Astrocyte of the spinal cord (primary cell): ENCODE results near the gene SPPL3.

Experiments
- DNase-seq: peaks from one replicate; pipeline ENCODE4 v3.0.0; 2011; ENCODE audit warnings: low read depth, low spot score
- H3K4me3 ChIP-seq: 2 replicates; pipeline ENCODE4 v1.5.1; 2011; ENCODE audit warnings: low read depth, mild to moderate bottlenecking, low read length, moderate library complexity
- CTCF ChIP-seq: IDR thresholded peaks from 2 replicates; pipeline ENCODE4 v1.5.1; 2012; ENCODE audit warnings: low read depth, mild to moderate bottlenecking, low read length, inconsistent platforms
- in situ Hi-C: cut with HindIII; loops from 2 replicates; pipeline ENCODE4 v1.10.0; 2017; ENCODE audit warnings: low sequenced_read_pairs

The SPPL3 gene

GRCh38 chr12:120771097-120771496 lies 133.1 kb downstream of the SPPL3 start:
- DNase-seq, result peak; percentile 18

GRCh38 chr12:120767071-120768024 lies 136.8 kb downstream of the SPPL3 start:
- TF ChIP-seq CTCF, result no peak
- in situ Hi-C loops, result no loop called here
- no peak for DNase-seq
- no peak overlapping the region for H3K4me3 ChIP-seq

More at GRCh38 chr12:120771097-120771496, 133.1 kb downstream of the SPPL3 start:
- H3K4me3 ChIP-seq, result no peak overlapping the region
- in situ Hi-C loops, result no loop called here
- TF ChIP-seq CTCF, result no peak

- no peak overlapping the region for H3K4me3 ChIP-seq
- in situ Hi-C loops, result no loop called here
- DNase-seq, result no peak
- TF ChIP-seq CTCF, result no peak
Observed at GRCh38 chr12:120766566-120766965, 137.6 kb downstream of the SPPL3 start.

GRCh38 chr12:120764816-120765215 lies 139.3 kb downstream of the SPPL3 start:
- DNase-seq, result no peak
- no peak for TF ChIP-seq CTCF
- in situ Hi-C loops, result no loop called here
- H3K4me3 ChIP-seq, result no peak overlapping the region

- in situ Hi-C loops, result no loop called here
- DNase-seq, result no peak
- TF ChIP-seq CTCF, result no peak
- H3K4me3 ChIP-seq, result no peak overlapping the region
Observed at GRCh38 chr12:120763250-120763649, 140.9 kb downstream of the SPPL3 start.

- no peak for TF ChIP-seq CTCF
- peak; percentile 5 for DNase-seq
- in situ Hi-C loops, result no loop called here
- H3K4me3 ChIP-seq, result no peak overlapping the region
Observed at GRCh38 chr12:120762086-120762485, 142.1 kb downstream of the SPPL3 start.
